Adrenal gland (tissue), 5 donors: ENCODE results near the gene PLXNA4.

Source experiments
- POLR2A ChIP-seq, 2 donors: fragments of 450-650 bp; IDR thresholded peaks; one replicate each; pipeline ENCODE4 v1.6.1; 2017; ENCODE audit warnings: antibody characterized with exemption in 2 of 2, mild to moderate bottlenecking in 2 of 2, moderate library complexity in 1 of 2
- TF ChIP-seq, protein P1 (sequence below), 6 experiments: fragments of 450-650 bp in 4 of 6; fragments of 200-600 bp in 2 of 6; sonication (generic) in 1 of 6; IDR thresholded peaks; 1 replicate in 5 of 6; 2 replicates in 1 of 6; pipeline versions ENCODE4 v1.5.1 to v1.8.0; 2016 to 2021; ENCODE audit warnings: antibody characterized with exemption in 6 of 6, mild to moderate bottlenecking in 2 of 6, moderate library complexity in 1 of 6
- donor health status: DM: no; HTN: no; CAD: no.

- TF ChIP-seq, protein P1, sequence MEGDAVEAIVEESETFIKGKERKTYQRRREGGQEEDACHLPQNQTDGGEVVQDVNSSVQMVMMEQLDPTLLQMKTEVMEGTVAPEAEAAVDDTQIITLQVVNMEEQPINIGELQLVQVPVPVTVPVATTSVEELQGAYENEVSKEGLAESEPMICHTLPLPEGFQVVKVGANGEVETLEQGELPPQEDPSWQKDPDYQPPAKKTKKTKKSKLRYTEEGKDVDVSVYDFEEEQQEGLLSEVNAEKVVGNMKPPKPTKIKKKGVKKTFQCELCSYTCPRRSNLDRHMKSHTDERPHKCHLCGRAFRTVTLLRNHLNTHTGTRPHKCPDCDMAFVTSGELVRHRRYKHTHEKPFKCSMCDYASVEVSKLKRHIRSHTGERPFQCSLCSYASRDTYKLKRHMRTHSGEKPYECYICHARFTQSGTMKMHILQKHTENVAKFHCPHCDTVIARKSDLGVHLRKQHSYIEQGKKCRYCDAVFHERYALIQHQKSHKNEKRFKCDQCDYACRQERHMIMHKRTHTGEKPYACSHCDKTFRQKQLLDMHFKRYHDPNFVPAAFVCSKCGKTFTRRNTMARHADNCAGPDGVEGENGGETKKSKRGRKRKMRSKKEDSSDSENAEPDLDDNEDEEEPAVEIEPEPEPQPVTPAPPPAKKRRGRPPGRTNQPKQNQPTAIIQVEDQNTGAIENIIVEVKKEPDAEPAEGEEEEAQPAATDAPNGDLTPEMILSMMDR (IDR thresholded peaks at IDR 0.05): no peak
- TF ChIP-seq POLR2A (IDR thresholded peaks at IDR 0.05): no peak
Measured at GRCh38 chr7:132240821-132241422, 335.3 kb downstream of the PLXNA4 start.
